Neuronal stem cell (in vitro differentiated cells): ENCODE results near the gene TMEM126B.
"Not testable (repeated sequence)": the region's sequence is repeated elsewhere in the genome, so short reads cannot be mapped to it uniquely, and the experiment has no call there.

Experiments
- DNase-seq: peaks from one replicate; pipeline ENCODE4 v3.0.0-alpha.2; 2013; ENCODE audit warnings: low spot score
- H2AFZ ChIP-seq: one replicate; pipeline ENCODE4 v1.6.1; 2013; ENCODE audit warnings: mild to moderate bottlenecking, low read length, inconsistent platforms
- H2AK5ac ChIP-seq: 2 replicates; pipeline ENCODE4 v1.6.1; 2013; ENCODE audit warnings: low read depth, mild to moderate bottlenecking, inconsistent platforms, low read length, moderate library complexity, mixed read lengths
- H2BK120ac ChIP-seq: 2 replicates; pipeline ENCODE4 v1.6.1; 2013; ENCODE audit warnings: low read depth, mild to moderate bottlenecking, inconsistent platforms, low read length, moderate library complexity, mixed read lengths
- H2BK12ac ChIP-seq: one replicate; pipeline ENCODE4 v1.6.1; 2013; ENCODE audit warnings: low read length, inconsistent platforms
- H2BK15ac ChIP-seq: 2 replicates; pipeline ENCODE4 v1.6.1; 2013; ENCODE audit warnings: mild to moderate bottlenecking, low read length, inconsistent platforms, mixed read lengths
- H2BK5ac ChIP-seq: one replicate; pipeline ENCODE4 v1.6.1; 2013; ENCODE audit warnings: inconsistent platforms, mild to moderate bottlenecking, low read length, moderate library complexity
- H3K14ac ChIP-seq: one replicate; pipeline ENCODE4 v1.6.1; 2013; ENCODE audit warnings: low read length, inconsistent platforms
- H3K18ac ChIP-seq: 2 replicates; pipeline ENCODE4 v1.6.1; 2013; ENCODE audit warnings: low read length, inconsistent platforms
- H3K23ac ChIP-seq: 2 replicates; pipeline ENCODE4 v1.6.1; 2013; ENCODE audit warnings: low read depth, mild to moderate bottlenecking, mixed read lengths, low read length, inconsistent platforms; ENCODE audit not compliant: poor library complexity
- H3K27ac ChIP-seq: replicated peaks from 3 replicates; pipeline ENCODE4 v1.5.1; 2013; ENCODE audit warnings: low read length, inconsistent platforms
- H3K27me3 ChIP-seq, 3 experiments: 2 replicates each; pipeline ENCODE4 v1.6.1; 2013; ENCODE audit warnings: low read length in 3 of 3, mild to moderate bottlenecking in 2 of 3, inconsistent platforms in 1 of 3, low read depth in 1 of 3, mixed read lengths in 1 of 3, moderate library complexity in 1 of 3; ENCODE audit not compliant: control insufficient read depth in 3 of 3, insufficient read depth in 3 of 3
- H3K36me3 ChIP-seq, 2 donors: replicated peaks in 1 of 2; 2 replicates each; pipeline ENCODE4 v1.6.1; 2013; ENCODE audit warnings: low read length in 2 of 2; ENCODE audit not compliant: control insufficient read depth in 2 of 2, insufficient read depth in 2 of 2
- H3K4ac ChIP-seq: 2 replicates; pipeline ENCODE4 v1.6.1; 2013; ENCODE audit warnings: inconsistent platforms, mild to moderate bottlenecking, low read length, moderate library complexity
- H3K4me1 ChIP-seq, 2 donors: 1 replicate in 1 of 2; 2 replicates in 1 of 2; pipeline ENCODE4 v1.6.1; 2013; ENCODE audit warnings: low read length in 2 of 2, low read depth in 1 of 2; ENCODE audit not compliant: control insufficient read depth in 2 of 2, insufficient read depth in 1 of 2
- H3K4me2 ChIP-seq: one replicate; pipeline ENCODE4 v1.6.1; 2013; ENCODE audit warnings: mild to moderate bottlenecking, low read length, inconsistent platforms; ENCODE audit not compliant: insufficient read depth, poor library complexity, severe bottlenecking
- H3K4me3 ChIP-seq, 2 donors: 2 replicates each; pipeline ENCODE4 v1.5.1; 2013; ENCODE audit warnings: low read length in 2 of 2, mild to moderate bottlenecking in 2 of 2, inconsistent platforms in 1 of 2, moderate library complexity in 1 of 2
- H3K79me1 ChIP-seq: one replicate; pipeline ENCODE4 v1.6.1; 2013; ENCODE audit warnings: low read depth, mild to moderate bottlenecking, inconsistent platforms, low read length, moderate library complexity
- H3K9ac ChIP-seq: one replicate; pipeline ENCODE4 v1.6.1; 2013; ENCODE audit warnings: mild to moderate bottlenecking, low read depth, low read length, inconsistent platforms; ENCODE audit not compliant: poor library complexity
- H3K9me3 ChIP-seq, 2 donors: replicated peaks in 1 of 2; 2 replicates each; pipeline versions ENCODE3 to v1.6.1; 2013; ENCODE audit warnings: low read length in 2 of 2, mild to moderate bottlenecking in 2 of 2, inconsistent platforms in 1 of 2, low read depth in 1 of 2, mixed read lengths in 1 of 2, moderate library complexity in 1 of 2; ENCODE audit not compliant: control insufficient read depth in 2 of 2, insufficient read depth in 1 of 2
- H4K8ac ChIP-seq: one replicate; pipeline ENCODE4 v1.6.1; 2013; ENCODE audit warnings: low read depth, mild to moderate bottlenecking, inconsistent platforms, low read length, moderate library complexity
- H4K91ac ChIP-seq: one replicate; pipeline ENCODE4 v1.6.1; 2013; ENCODE audit warnings: low read length, low read depth, mild to moderate bottlenecking, inconsistent platforms; ENCODE audit not compliant: poor library complexity
- WGBS, 2 donors: extraction: QIAGEN DNeasy Blood & Tissue Kit; methylation state at CpG; one replicate each; pipeline ENCODE4 v1.1.7; 2013; ENCODE audit warnings: missing lambda C conversion rate in 2 of 2, mixed read lengths in 1 of 2; ENCODE audit not compliant: insufficient read length in 2 of 2, insufficient replicate concordance in 1 of 2; ENCODE audit errors: extremely low coverage in 2 of 2; 5-methylcytosine and 5-hydroxymethylcytosine counted together

TMEM126B gene

DNA sequence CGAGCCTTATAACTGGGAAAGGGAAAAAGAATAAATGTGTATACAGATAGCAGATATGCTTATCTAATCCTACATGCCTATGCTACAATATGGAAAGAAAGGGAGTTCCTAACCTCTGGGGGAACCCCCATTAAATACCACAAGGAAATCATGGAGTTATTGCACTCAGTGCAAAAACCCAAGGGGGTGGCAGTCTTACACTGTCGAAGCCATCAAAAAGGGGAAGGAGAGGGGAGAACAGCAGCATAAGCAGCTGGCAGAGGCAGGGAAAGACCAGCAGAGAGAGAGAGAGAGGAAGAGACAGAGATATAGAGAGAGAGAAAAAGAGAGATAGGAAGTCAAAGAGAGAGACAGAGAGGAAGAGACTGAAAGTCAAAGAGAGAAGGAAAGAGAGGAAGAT, 16.8 kb upstream of the TMEM126B start:
- H3K27me3 ChIP-seq, H4K91ac ChIP-seq, H2BK12ac ChIP-seq, H3K27ac ChIP-seq, H3K4ac ChIP-seq, H3K9ac ChIP-seq, H2BK5ac ChIP-seq, H3K18ac ChIP-seq, H3K4me3 ChIP-seq, H2BK120ac ChIP-seq, H3K4me1 ChIP-seq, H2AFZ ChIP-seq, H2AK5ac ChIP-seq, H3K4me2 ChIP-seq, H4K8ac ChIP-seq, H2BK15ac ChIP-seq, H3K23ac ChIP-seq, DNase-seq, H3K14ac ChIP-seq, H3K9me3 ChIP-seq, H3K36me3 ChIP-seq, H3K79me1 ChIP-seq: not testable (repeated sequence)
- WGBS, 2 donors, result no CpG with 5 or more reads among the region's 2 CpGs

DNA sequence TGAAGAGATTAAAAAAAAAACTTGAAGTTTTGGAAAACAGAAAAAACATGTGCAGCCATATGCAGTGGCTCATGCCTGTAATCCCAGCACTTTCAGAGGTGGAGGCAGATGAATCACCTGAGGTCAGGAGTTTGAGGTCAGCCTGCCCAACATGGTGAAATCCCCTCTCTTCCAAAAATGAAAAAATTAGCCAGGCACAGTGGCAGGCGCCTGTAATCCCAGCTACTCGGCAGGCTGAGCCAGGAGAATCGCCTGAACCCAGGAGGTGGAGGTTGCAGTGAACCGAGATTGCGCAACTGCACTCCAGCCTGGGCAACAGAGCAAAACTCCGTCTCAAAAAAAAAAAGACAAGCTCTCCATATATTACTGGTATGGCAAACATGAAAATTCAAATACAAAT, 8.9 kb upstream of the TMEM126B start:
- no peak overlapping the region for H2BK120ac ChIP-seq
- H3K36me3 ChIP-seq, result no peaks in the 10 kb centered on the region
- no peak overlapping the region for H3K14ac ChIP-seq
- no peak overlapping the region for H3K18ac ChIP-seq
- H3K4me2 ChIP-seq, result no peak overlapping the region
- H2BK5ac ChIP-seq, result no peak overlapping the region
- no peak overlapping the region for H3K9ac ChIP-seq
- H4K8ac ChIP-seq, result no peak overlapping the region
- no peak overlapping the region for H3K4ac ChIP-seq
- H3K27me3 ChIP-seq, result no peaks in the 10 kb centered on the region
- WGBS, 2 donors, result no CpG with 5 or more reads among the region's 6 CpGs
- no peak for DNase-seq
- H2BK12ac ChIP-seq, result no peak overlapping the region
- H2AK5ac ChIP-seq, result no peak overlapping the region
- no peak overlapping the region for H3K4me3 ChIP-seq
- no peak overlapping the region for H3K23ac ChIP-seq
- H2AFZ ChIP-seq, result no peak overlapping the region
- H4K91ac ChIP-seq, result no peak overlapping the region
- no peaks in the 10 kb centered on the region for H3K4me1 ChIP-seq
- no peaks in the 10 kb centered on the region for H3K9me3 ChIP-seq
- no peaks in the 10 kb centered on the region for H3K79me1 ChIP-seq
- no peak overlapping the region for H2BK15ac ChIP-seq
- no peak overlapping the region for H3K27ac ChIP-seq

DNA sequence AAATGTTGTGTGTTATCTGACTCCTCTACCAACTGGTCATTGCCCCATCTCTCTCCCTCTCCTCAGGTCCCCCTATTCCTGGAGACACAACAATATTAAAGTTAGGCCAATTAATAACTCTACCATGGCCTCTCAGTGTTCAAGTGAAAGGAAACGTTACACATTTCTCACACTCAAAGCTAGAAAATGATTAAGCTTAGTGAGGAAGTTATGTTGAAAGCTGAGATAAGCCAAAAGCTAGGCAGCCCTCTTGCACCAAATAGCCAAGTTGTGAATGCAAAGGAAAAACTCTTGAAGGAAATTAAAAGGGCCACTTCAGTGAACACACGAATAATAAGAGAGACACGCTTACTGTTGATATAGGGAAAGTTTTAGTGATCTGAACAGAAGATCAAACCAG, 8.1 kb upstream of the TMEM126B start:
- Histone ChIP-seq H3K79me1 (no peaks in the 10 kb centered on the region), H2AK5ac (no peak overlapping the region), H2BK12ac (no peak overlapping the region), H3K23ac (no peak overlapping the region), H3K9me3 (no peaks in the 10 kb centered on the region), H3K36me3 (no peaks in the 10 kb centered on the region), H3K18ac (no peak overlapping the region), H3K14ac (no peak overlapping the region), H3K4ac (no peak overlapping the region), H3K27me3 (no peaks in the 10 kb centered on the region), H2BK120ac (no peak overlapping the region), H4K91ac (no peak overlapping the region), H2BK5ac (no peak overlapping the region), H3K9ac (no peak overlapping the region), H3K27ac (no peak overlapping the region), H3K4me3 (no peak overlapping the region), H3K4me2 (no peak overlapping the region), H3K4me1 (no peaks in the 10 kb centered on the region), H2BK15ac (no peak overlapping the region), H2AFZ (no peak overlapping the region), H4K8ac (no peak overlapping the region)
- no peak for DNase-seq
- WGBS, 2 donors, result no CpG with 5 or more reads among the region's 3 CpGs

DNA sequence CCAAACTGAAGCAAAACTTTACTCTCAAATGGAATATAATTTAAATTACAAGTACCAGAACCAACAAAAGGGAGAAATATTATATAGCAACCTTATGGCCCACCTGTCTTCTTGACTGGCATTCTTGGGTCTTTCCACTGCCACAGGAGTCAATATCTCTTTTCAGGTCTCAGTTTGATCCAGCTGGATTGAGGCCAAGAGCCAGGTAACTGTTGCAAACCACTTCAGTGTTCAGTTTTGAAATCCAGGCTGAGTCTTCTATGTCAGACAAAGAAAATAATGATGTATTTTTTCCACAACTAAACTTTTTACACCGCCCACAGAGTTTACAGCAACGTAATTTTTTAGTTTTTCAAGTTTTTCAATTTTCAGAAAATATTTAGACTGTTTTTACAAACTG, 1.9 kb upstream of the TMEM126B start:
- H3K27ac ChIP-seq, result no peak overlapping the region
- no peak overlapping the region for H3K9ac ChIP-seq
- no peak overlapping the region for H2BK120ac ChIP-seq
- H3K14ac ChIP-seq, result no peak overlapping the region
- no peaks in the 10 kb centered on the region for H3K79me1 ChIP-seq
- peak overlapping the region in 1 of 2 donors; percentile 71 for H3K4me3 ChIP-seq
- H3K4me2 ChIP-seq, result no peak overlapping the region
- H3K27me3 ChIP-seq, result no peaks in the 10 kb centered on the region
- no peak overlapping the region for H3K18ac ChIP-seq
- H2AFZ ChIP-seq, result peak overlapping the region; percentile 97
- H2BK12ac ChIP-seq, result no peak overlapping the region
- no peak overlapping the region for H3K23ac ChIP-seq
- peaks cover 4 to 6% of the 10 kb centered on the region in 2 donors for H3K4me1 ChIP-seq
- no peak overlapping the region for H2BK15ac ChIP-seq
- no peak for DNase-seq
- no peak overlapping the region for H4K91ac ChIP-seq
- no peak overlapping the region for H2BK5ac ChIP-seq
- no CpG with 5 or more reads among the region's 2 CpGs for WGBS, 2 donors
- no peak overlapping the region for H2AK5ac ChIP-seq
- no peak overlapping the region for H4K8ac ChIP-seq
- peaks cover 0 to 13% of the 10 kb centered on the region in 2 donors for H3K36me3 ChIP-seq
- no peak overlapping the region for H3K4ac ChIP-seq
- H3K9me3 ChIP-seq, result no peaks in the 10 kb centered on the region
